NK-92 treated with Interleukin-12 subunit alpha and Interleukin-12 subunit beta, amount 100 ng/mL, for 24 hours (cell line): ENCODE data around the gene FOLR2.
"Not testable (repeated sequence)": the region's sequence is repeated elsewhere in the genome, so short reads cannot be mapped to it uniquely, and the experiment has no call there.

Experiments used
- DNase-seq: peaks from one replicate; lab custom pipeline; 2025; lab: John Stamatoyannopoulos, UW

The FOLR2 gene

DNA sequence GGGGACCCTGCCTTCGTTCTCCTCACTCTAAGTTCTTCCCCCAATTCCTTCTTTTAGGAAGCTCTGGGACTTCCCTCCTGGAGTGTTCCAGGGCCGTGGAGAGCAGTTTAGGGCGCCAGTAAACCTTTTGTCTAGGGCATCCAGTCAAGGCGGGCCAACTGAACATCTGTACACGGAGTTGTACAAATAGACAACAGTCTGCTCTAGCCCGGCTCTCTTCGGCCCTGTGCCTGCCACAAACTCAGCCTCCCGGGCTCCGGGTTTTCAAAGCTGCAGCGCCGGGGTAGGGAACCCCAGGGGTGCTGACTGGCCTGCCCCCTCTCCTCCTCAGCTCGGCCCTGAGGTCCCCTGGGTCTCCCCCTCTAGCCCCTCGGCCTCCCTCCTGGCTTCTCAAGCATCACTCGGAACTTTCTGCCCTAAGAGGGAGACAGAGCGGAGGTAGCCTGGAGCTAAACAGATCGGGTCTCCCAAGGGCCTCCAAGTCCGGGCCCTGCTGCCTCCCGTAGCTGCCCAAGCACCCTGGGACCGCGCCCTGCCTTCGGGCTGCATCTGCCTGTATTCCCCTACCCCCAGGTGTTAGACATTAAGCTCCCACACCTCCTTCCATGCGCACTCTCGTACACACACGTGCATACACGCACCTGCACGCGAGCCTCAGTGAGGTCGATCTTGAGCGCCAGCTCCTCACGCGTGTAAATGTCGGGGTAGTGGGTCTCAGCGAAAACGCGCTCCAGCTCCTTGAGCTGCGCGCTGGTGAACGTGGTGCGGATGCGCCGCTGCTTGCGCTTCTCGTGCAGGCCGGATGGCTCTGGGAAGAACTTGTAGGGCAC is 24.1 kb downstream of the FOLR2 start:
- no peak for DNase-seq

DNA sequence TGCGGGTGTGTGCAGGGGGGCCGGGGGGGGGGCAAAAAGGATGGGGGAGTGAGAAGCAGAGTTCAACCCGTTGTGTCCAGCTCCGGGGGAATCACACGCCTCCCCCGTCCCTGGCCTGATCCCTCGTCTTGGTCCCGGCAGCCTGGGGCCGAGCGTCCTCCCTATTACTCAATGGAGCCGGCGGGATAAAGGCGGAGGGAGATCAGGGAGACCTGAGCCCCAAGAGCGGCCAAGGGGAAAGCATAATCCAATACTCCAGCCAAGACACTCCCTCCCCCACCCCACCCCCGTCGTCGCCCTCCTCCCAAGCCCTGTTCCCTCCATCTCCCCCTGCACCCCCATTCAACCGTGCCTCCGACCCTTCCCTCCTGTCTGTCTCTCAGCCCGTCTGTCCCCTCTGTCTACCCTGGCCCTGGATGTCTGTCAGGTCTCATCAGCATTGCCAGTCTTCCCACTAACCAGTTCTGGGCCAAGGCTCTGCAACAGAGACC is 24.7 kb downstream of the FOLR2 start:
- no peak for DNase-seq

DNA sequence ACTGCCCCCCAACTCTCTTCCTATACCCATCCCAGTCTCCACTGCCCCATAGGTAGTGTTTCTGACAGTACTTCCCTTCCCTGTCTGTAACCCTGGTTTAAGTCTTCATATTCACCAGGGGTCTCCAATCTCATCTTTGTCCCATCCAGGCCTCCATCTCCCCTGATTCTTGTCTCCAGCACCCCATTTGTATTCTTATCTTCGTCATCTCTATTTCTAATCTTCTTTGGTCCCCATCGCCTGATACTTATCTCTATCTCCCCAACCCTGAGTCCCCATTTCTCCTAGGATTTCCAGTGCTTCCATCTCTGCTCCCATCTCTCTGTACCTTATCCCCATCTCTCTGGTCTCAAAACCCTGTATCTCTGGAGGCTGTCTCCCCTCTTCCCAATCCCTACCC is 25.5 kb downstream of the FOLR2 start:
- no peak for DNase-seq

DNA sequence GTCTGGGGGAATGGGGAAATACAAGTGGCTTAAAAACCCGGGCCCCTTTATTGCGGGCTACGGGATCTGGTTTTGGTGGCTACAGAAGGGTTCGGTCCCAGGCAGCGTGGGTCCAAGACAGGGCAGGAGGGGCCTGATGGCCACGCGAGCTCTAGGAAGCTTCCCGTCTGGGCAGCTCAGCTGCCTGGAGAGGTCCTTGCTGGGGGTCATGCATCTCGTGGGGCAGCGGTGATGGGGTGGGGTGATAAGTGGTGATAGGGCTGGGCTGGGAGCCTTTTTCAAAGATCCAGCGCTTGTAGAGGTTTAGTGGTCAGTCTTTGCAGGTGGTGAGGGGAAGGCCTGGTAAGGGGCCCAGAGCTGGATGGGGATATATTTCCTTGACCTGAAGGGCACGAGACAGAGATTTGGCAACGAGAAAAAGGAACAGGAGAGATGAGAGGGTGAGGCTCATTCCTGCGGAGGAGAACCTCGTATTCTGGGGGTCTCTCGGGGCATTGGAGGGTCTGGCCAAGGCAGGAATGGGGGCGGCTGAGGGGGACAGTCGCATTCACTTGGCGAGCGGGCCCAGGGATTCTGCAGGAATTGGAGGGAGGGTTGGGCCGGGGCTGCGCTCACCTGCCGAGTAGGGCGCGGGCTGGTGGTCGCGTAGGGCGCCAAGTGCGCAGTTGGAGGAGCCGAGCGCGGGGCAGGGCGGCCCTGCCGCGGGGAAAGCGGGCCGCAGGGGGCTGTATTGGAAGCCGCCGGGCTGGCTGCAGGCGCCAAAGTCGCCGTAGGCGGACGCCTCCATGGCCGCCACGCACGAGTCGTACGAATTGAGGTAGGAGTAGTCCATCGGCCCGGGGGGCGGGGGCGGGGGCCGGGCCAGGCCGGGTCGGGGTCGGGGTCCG is 26.8 kb downstream of the FOLR2 start:
- no peak for DNase-seq

DNA sequence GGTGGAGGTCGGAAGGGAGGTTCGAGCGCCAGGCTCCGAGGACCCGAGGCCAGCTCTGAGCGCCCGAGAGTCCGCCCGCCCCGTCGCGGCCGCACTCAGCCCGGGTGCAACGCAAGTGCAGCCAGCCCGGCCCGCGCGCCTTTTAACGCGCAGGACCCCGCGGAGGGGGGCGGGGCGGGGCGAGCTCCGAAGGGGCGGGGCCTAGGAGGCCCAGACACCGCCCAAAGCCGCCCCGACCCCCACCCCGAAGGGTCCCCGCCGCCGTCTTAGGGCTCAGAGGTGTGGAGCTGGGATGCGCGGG is 27.4 kb downstream of the FOLR2 start, which contains the start of gene PHOX2A:
Gene PHOX2A, minus strand, starts transcription at position 117 of the 301 bp plus-strand sequence. CDS start 172 bp downstream, outside the sequence.
- no peak for DNase-seq

DNA sequence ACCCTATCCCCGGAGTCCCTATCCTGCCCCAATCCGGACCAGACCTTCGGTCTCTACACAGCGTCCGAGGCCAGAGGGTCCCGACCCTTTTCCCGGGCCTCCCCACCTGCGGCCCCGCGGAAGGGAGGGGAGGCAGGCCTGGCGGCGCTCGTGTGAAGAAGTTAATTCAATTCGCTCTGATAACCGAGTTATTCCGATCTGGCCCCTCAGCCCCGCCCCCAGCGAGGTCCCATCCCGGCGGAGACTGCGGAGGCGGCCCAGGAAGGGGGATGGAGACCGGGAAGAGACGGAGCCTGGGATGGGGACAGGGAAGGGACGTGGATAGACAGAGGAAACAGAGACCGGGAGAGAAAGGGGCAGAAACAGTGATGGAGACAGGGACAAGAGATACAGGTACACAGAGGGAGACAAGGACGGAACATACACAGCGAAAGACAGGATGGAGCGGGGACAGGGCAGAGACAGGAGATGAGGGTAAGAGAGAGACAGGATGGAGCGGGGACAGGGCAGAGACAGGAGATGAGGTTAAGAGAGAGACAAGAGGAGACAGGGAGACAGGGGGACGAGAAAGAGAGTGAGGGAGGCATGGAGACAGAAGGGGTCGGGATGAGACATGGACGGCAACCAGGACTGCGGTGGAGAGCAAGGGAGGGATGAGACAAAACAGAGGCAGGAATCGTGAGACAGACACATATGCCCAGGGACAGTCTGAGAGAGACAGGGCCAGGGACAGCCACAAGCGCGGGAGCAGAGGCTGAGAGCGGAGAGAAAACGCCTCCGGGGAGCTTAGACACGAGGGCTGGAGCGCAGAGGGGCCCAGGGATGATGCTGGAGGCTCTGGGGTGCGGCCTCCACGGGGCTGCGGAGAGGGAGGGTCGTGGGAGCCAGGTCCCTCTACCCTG is 28.0 kb downstream of the FOLR2 start:
- no peak for DNase-seq

DNA sequence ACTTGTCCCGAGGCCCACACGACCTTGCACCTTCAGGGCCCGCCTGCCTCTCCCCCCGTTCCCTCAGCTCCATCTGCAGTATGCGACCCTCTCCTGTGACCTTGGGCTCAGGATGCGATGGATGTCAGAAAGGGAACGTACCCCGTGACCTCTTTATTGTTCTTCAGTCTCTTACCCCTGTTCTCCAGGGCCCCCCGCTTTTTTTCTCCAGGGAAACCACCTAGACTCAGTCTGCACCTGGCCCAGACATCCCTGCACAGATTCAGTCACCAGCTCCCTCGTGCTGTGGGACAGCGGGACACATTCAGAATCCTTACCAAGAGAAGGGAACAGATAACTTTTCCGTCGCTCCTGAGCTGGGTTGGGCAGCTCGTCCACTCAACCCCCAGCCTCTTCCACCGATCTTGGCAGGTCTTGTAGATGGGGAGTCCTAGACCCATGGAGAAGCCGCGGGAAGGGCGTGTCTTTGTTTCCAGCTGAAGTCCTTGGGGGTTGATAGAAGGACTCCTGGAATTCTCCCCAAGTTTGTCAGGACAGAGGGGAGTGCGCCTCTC is 28.7 kb downstream of the FOLR2 start:
- no peak for DNase-seq

DNA sequence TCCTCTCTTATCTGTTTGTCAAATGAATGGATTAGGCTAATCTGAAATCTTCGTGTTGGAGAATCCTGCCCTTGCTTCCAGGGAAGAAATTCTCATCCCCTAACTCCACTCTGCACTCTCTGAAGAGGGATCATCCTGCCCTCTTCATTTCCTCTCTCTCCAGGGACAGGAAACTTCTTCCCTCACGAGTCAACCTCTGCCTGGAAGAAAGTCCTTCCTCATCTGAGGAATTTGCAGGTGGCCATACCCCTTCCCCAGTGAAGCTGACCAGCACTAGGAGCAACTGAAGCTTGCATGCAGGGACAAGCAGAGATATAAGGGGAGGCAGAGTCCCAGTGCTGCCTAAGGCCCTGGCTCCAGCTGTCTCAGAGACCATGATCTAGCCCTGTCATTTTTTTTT is 31.0 kb downstream of the FOLR2 start:
- no peak for DNase-seq

DNA sequence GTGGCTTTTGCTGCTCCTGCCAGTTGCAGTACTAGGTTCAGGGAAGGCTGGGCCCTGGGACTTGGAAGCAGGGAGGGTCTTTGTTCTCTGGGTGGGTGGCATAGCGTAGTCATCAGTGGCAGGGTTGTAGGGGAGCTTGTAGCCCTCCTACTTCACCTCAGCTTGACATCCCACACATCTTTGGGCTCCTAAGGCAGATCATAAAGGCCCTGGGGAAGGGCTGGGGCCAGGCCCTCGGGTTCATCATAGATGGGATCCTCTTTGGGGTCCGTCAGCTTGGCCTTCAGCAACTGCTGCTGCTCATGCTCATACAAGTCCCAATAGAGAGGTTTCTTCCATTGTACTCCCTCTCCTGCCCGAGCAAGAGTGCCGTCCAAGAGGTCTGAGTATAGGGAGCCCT is 33.4 kb downstream of the FOLR2 start:
- DNase-seq: no peak

DNA sequence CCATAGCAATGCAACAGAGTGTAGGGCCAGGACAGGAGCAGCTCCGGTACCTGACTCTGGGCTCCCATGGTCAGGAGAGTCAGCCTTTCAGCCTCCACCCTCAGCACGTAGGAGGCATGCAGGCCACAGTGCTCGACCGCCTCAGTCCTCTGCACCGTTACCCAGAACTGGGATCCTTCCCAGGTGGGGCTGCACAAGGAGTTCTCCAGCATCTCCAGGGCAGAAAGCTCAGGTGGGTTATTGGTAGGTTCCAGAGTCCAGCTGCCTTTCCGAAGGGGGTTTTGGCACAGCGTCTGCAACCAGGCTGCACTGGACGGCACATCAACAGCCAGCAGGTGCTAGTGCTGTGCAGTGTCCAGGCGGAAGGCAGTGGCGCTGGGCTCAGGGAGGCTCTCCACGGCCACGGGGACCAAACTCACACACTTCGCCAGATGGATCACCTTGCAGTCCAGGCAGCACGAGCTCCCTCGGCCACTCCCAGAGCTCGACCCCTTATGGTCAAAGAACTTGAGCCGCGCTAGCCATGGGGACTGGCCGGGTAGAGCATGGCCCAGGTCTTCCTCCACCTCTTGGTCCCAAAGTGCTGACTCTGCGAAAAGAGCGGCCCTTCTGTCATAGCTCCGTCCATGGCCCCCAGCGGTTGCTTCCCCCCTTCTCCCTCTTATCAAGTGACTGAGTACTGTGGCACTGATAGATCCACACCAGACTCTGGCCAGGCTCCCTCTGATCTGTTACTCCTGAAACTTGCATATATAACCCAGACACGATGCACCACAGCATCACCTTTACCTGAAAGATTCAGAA is 34.3 kb downstream of the FOLR2 start:
- DNase-seq: no peak

DNA sequence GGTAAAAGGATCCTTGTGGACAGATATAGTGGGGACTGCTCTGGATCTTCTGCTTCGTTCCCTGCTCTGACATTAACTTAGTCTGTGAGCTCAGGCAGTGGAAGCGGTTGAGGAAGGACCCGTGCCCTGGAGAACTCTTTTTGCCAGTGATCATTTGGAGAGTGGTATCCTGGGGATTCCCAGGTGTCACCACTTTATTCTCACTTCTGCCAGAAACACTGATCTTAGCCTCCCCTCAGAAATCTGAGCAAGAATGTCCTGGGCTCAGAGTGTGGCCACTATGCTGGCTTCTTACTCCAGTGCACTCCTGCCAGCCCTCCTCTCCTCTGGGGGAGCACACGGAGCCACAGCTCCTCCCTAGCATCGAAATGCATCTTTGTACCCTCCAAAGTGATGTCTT is 35.0 kb downstream of the FOLR2 start:
- DNase-seq: no peak

DNA sequence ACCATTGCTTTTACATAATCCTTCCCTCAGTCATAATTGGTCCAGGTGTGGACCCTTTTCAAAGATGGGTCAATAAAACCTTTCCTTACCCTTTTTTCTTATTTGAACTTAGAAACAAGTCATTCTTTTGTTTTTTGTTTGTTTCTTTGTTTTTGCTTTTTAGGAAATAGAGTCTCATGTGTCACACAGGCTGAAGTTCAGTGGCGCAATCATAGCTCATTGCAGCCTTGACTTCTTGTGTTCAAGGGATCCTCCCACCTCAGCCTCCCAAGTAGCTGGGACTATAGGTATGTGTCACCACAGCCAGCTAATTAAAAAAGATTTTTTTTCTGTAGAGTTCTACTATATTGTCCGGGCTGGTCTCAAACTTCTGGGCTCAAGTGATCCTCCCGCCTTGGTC is 36.8 kb downstream of the FOLR2 start:
- no peak for DNase-seq

DNA sequence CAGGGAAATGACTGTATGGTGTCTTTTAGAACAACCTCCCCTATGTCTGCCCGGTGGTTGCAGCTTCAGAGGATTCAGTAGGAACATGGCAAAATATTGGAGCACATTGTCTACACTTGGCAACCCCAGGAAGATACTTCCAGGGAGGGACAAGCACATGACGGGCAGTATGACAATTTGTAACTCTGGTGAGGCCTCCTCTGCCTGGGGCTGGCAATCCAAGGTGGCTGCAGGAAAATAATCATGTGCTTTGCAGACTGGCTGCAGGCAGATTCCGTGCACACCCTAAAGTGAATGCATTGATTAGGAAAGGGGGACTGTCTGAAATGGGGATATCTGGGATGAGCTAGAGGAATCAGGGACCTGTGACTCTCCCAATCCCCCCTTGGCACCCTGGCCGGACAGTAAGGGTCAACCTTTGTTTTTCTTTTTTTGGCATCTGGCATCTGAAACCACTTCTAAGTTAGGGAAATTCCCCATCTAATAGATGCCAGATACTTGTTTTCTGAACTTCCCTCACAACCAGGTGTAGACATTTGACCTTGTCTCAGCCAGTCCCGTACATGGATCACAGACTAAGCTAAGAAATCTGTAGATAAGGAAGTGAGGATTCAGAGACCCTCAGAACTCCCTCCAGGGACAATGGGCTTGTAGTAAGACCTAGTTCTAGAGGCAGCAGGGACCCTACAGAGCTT is 37.9 kb downstream of the FOLR2 start:
- DNase-seq: no peak

DNA sequence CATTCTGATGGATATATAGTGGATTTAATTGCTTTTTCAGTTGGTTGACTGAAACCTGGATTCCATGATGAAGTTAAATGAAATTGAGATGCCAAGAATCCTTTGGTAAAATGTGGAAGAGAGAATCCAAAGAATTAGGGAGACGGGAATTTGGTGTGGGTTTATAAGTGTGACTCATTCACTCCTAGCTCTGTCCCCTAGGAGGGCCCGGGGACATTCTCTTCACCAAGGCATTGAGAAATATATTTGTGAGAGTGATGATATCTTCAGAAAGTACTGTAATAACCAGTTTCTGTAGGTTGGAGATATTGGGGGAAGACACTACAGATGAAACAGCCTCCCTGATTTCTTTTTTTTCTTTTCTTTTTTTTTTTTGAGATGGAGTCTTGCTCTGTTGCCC is 41.0 kb downstream of the FOLR2 start:
- no peak for DNase-seq

DNA sequence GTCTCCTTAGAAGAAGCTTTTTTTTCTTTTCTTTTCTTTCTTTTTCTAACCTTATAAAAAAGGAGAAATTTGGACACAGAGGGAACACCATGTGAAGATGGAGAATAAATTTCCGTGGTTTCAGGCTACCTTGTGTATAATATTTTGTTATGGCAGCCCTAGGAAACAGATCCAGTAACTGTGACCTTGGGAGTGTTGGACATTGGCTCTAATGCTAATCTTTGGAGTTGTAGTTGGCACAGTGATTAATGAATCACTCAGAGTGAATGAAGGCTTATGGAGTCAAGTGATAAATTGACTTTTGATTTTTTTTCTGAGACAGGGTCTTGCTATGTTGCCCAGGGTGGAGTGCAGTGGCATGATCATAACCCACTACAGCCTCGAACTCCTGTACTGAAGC is 42.9 kb downstream of the FOLR2 start:
- no peak for DNase-seq

DNA sequence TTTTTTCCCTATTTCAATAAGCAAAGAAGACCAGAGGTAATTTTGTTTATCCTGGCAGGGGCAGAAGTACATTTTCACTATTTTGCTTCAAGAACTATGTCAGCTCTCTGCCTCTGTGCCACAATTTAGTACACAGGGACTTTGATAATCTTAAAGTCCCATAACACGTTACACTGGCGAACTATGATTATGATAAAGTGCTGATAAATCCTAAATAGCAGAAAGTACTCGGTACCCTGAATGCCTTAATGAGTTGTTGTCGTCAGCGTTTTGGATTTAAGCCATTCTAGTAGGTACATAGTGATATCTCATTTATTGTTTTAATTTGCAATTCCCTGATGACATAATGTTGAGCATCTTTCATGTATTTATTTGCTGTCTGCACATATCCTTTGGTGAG is 44.0 kb downstream of the FOLR2 start:
- DNase-seq: no peak

DNA sequence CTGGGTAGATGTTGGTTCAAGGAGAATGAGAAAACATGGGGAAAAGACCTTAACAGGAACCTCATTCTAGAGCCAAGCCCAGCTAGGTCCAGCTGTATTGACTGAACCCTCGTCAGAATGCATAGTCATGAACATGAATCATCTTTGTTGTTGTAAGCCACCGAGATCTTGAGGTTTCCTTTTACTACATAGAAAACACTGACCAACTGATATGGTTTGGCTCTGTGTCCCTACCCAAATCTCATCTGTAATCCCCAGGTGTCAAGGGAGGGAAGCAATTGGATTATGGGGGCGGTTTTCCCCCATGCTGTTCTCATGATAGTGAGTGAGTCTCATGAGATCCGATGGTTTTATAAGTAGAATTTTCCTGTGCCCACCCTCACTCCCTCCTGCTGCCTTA is 46.8 kb downstream of the FOLR2 start:
- DNase-seq: no peak

DNA sequence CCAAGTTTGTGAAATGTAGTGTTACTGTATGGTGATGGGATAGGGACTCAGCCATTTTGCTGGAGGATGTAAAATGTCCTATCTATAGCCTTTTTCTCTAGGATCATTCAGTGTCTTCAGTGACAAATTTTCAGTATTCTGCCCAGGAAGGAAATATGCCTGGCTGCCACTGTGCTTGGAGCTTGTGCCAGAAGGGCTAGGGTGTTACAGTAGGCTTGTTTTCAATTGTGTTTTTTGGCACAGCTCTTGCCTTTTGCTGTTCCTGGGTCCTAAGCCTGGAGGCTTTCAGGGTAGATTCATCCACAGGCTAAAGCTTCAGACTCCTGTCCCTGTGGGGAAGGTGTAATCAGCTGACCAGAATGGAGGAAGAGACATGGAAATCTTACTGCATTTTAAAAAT is 49.4 kb downstream of the FOLR2 start:
- DNase-seq: no peak

DNA sequence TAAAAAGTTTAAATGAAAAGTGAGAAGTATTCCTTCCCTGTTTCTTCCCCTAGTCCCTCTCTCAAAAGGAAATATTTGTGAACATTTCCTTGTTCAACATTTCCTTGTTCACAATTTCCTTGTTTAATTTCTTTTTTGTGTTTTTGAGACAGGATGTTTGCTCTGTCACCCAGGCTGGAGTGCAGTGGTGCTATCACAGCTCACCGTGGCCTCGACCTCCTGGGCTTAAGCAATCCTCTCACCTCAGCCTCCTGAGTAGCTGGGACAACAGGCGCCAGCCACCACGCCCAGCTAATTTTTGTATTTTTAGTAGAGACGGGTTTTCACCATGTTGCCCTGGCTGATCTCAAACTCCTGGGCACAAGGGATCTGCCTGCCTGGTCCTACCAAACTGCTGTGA is 50.4 kb downstream of the FOLR2 start:
- DNase-seq: not testable (repeated sequence)

DNA sequence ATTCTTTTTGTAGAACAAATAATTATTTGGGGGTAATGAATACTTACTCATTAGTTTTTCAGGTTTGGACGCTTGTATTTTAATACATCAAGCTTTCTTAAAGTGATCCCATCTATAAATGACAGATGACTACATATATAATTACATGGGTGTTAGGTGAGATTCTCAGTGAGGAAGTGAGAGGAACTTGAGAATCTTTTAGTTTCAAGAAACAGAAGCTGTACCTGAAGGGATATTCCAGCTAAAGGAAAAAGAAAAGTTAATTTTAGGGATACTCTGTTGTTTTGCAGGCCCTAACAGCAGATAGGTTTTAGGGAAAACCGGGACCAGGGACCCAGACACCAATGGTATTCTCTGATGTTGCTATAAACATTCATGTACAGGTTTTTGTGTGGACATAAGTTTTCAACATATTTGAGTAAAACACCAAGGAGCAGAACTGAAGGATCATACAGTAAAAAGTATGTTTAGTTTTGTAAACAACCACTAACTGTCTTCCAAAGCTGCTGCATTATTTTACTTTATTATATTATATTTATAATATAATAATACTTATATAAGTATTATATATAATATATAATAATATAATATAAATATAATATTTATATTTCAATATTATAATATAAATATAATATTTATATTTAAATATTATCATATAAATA is 51.5 kb downstream of the FOLR2 start:
- no peak for DNase-seq
